Endodermal cell (in vitro differentiated cells): ENCODE measurements around the gene POLE3. TPM values are rescaled to one million over a fixed set of nuclear protein-coding genes. Genes with fewer than 3 reads are reported as not detected.
A peak's percentile ranks its signal among the peaks of the same experiment; 100 is the strongest.
"Not testable (repeated sequence)": the region's sequence is repeated elsewhere in the genome, so short reads cannot be mapped to it uniquely, and the experiment has no call there.

Source experiments
- DNase-seq: peaks from one replicate; pipeline ENCODE4 v3.0.0-alpha.2; 2017
- H3K27ac ChIP-seq: 2 replicates; pipeline ENCODE4 v1.5.1; 2013; ENCODE audit warnings: mild to moderate bottlenecking, low read depth, low read length, moderate library complexity
- H3K27me3 ChIP-seq: 2 replicates; pipeline ENCODE4 v1.6.1; 2013; ENCODE audit warnings: mild to moderate bottlenecking, low read length, moderate library complexity; ENCODE audit not compliant: insufficient read depth, control insufficient read depth, poor library complexity, severe bottlenecking
- H3K36me3 ChIP-seq: 2 replicates; pipeline ENCODE4 v1.7.0; 2013; ENCODE audit warnings: mild to moderate bottlenecking, low read length, moderate library complexity; ENCODE audit not compliant: control insufficient read depth, insufficient read depth
- H3K4me1 ChIP-seq: one replicate; pipeline ENCODE4 v1.7.0; 2013; ENCODE audit warnings: low read length; ENCODE audit not compliant: control insufficient read depth, insufficient read depth
- H3K4me3 ChIP-seq: 2 replicates; pipeline ENCODE4 v1.5.1; 2013; ENCODE audit warnings: mild to moderate bottlenecking, low read length, moderate library complexity
- H3K9ac ChIP-seq: 2 replicates; pipeline ENCODE4 v1.6.1; 2013; ENCODE audit warnings: mild to moderate bottlenecking, low read length, moderate library complexity; ENCODE audit not compliant: poor library complexity, severe bottlenecking; ENCODE audit errors: extremely low read depth
- H3K9me3 ChIP-seq: 2 replicates; pipeline ENCODE4 v1.6.1; 2013; ENCODE audit warnings: mild to moderate bottlenecking, low read length, moderate library complexity; ENCODE audit not compliant: control insufficient read depth
- H3K27ac Mint-ChIP-seq: 2 replicates; pipeline ENCODE4 v1.8.0; 2020; ENCODE audit warnings: mixed read lengths
- H3K27me3 Mint-ChIP-seq: 2 replicates; pipeline ENCODE4 v1.8.0; 2021; ENCODE audit warnings: mild to moderate bottlenecking, mixed read lengths; ENCODE audit not compliant: insufficient read depth
- H3K36me3 Mint-ChIP-seq: 2 replicates; pipeline ENCODE4 v1.8.0; 2020; ENCODE audit warnings: low read depth, mixed read lengths
- H3K4me1 Mint-ChIP-seq: 2 replicates; pipeline ENCODE4 v1.8.0; 2020; ENCODE audit warnings: mixed read lengths
- H3K4me3 Mint-ChIP-seq: 2 replicates; pipeline ENCODE4 v1.8.0; 2020; ENCODE audit warnings: mild to moderate bottlenecking, moderate library complexity, mixed read lengths
- H3K9me3 Mint-ChIP-seq: 2 replicates; pipeline ENCODE4 v1.8.0; 2020; ENCODE audit warnings: mild to moderate bottlenecking, mixed read lengths
- WGBS, 2 experiments: methylation state at CpG; one replicate each; pipeline versions ENCODE4 v1.1.5 to v1.1.7; 2013; ENCODE audit warnings: missing lambda C conversion rate in 2 of 2, mixed read lengths in 1 of 2; ENCODE audit not compliant: insufficient coverage in 1 of 2, insufficient read length in 1 of 2; 5-methylcytosine and 5-hydroxymethylcytosine counted together
- total RNA-seq, 2 donors: library from RNA; stranded (reverse); fragmentation: NEBNext Ultra II Directional in 1 of 2; extraction: Animal tissue kit (Norgen Biotek cat#: 25700) in 1 of 2; gene quantifications; 2 replicates in 1 of 2; 3 replicates in 1 of 2; pipeline ENCODE4 v1.2.1, GENCODE V29; 2021
- TF ChIP-seq, protein P1 (sequence below): fragments of 200-600 bp; sonication (generic); conservative IDR thresholded peaks from 2 replicates; pipeline ENCODE4 v1.5.0; 2021; ENCODE audit warnings: antibody characterized with exemption, mild to moderate bottlenecking

POLE3 gene
- total RNA-seq, 2 donors from 2014 or later = 36.5 to 45.6 TPM

DNA sequence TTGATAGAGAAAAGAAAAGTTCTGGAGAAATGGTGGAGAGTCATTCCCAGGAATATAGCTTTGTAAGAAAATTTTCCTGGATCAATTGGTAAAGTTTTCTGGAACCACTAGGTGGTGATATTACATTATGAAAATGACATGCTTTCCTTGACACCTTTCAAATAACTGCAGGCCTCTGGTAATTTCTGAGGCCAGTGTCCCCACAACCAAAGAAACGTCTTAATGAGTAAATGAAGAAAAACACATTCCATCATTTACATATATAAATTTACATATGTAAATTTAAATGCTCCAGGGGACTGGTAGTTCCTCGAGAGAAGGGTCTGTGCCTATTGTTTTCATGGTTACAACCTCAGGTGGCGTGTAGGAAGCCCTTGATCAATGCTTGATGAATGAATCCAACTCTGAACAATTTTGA lies 35.9 kb upstream of the POLE3 start:
- no peak overlapping the region for H3K27ac Mint-ChIP-seq

GRCh38 chr9:113444736-113445135 lies 34.3 kb upstream of the POLE3 start:
- no peaks in the 10 kb centered on the region for H3K27me3 ChIP-seq

More for the DNA sequence above, 35.9 kb upstream of the POLE3 start:
- H3K36me3 Mint-ChIP-seq = no peaks in the 10 kb centered on the region
- Histone ChIP-seq H3K4me1 (no peaks in the 10 kb centered on the region), H3K9me3 (no peaks in the 10 kb centered on the region), H3K36me3 (no peaks in the 10 kb centered on the region), H3K4me3 (no peak overlapping the region), H3K9ac (no peak overlapping the region), H3K27me3 (no peaks in the 10 kb centered on the region), H3K27ac (no peak overlapping the region)
- no peaks in the 10 kb centered on the region for H3K27me3 Mint-ChIP-seq
- WGBS, 2 experiments = 54 to 68% methylated on average over 2 to 3 of the region's 3 CpGs
- TF ChIP-seq, protein P1, sequence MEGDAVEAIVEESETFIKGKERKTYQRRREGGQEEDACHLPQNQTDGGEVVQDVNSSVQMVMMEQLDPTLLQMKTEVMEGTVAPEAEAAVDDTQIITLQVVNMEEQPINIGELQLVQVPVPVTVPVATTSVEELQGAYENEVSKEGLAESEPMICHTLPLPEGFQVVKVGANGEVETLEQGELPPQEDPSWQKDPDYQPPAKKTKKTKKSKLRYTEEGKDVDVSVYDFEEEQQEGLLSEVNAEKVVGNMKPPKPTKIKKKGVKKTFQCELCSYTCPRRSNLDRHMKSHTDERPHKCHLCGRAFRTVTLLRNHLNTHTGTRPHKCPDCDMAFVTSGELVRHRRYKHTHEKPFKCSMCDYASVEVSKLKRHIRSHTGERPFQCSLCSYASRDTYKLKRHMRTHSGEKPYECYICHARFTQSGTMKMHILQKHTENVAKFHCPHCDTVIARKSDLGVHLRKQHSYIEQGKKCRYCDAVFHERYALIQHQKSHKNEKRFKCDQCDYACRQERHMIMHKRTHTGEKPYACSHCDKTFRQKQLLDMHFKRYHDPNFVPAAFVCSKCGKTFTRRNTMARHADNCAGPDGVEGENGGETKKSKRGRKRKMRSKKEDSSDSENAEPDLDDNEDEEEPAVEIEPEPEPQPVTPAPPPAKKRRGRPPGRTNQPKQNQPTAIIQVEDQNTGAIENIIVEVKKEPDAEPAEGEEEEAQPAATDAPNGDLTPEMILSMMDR = peak; percentile 80
- no peak overlapping the region for H3K4me3 Mint-ChIP-seq
- peak; percentile 56 for DNase-seq
- H3K4me1 Mint-ChIP-seq = no peaks in the 10 kb centered on the region
- H3K9me3 Mint-ChIP-seq = no peaks in the 10 kb centered on the region

DNA sequence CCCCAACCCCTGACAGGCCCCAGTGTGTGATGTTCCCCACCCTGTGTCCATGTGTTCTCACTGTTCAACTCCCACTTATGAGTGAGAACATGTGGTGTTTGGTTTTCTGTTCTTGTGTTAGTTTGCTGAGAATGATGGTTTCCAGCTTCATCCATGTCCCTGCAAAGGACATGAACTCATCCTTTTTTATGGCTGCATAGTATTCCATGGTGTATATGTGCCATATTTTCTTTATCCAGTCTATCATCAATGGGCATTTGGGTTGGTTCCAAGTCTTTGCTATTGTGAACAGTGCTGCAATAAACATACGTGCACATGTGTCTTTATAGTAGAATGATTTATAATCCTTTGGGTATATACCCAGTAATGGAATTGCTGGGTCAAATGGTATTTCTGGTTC lies 27.2 kb upstream of the POLE3 start:
- H3K27ac ChIP-seq, H3K27me3 ChIP-seq, H3K4me1 ChIP-seq, H3K9me3 ChIP-seq, DNase-seq, H3K36me3 Mint-ChIP-seq, H3K27ac Mint-ChIP-seq, H3K4me1 Mint-ChIP-seq, H3K4me3 ChIP-seq, H3K9ac ChIP-seq, H3K36me3 ChIP-seq, H3K4me3 Mint-ChIP-seq: not testable (repeated sequence)
- peaks cover 12% of the 10 kb centered on the region for H3K9me3 Mint-ChIP-seq
- WGBS, 2 experiments = 75 to 83% methylated on average over 1 of the region's 1 CpG
- peaks cover 20% of the 10 kb centered on the region for H3K27me3 Mint-ChIP-seq

More at GRCh38 chr9:113444736-113445135, 34.3 kb upstream of the POLE3 start:
- Histone ChIP-seq H3K27ac (no peak overlapping the region), H3K9ac (no peak overlapping the region), H3K36me3 (no peaks in the 10 kb centered on the region), H3K4me1 (no peaks in the 10 kb centered on the region), H3K9me3 (no peaks in the 10 kb centered on the region), H3K4me3 (no peak overlapping the region)
- DNase-seq = no peak
- Mint-ChIP-seq H3K36me3 (no peaks in the 10 kb centered on the region), H3K9me3 (no peaks in the 10 kb centered on the region), H3K4me3 (no peak overlapping the region), H3K4me1 (no peaks in the 10 kb centered on the region), H3K27ac (no peak overlapping the region), H3K27me3 (no peaks in the 10 kb centered on the region)
- 100% methylated on average over 2 of the region's 2 CpGs; no CpG with 5 or more reads in 1 of the 2 experiments for WGBS, 2 experiments
- TF ChIP-seq, protein P1 = no peak
